H1 (cell line): ENCODE results near the gene THBD. TPM values are rescaled to one million over a fixed set of nuclear protein-coding genes. Genes with fewer than 3 reads are reported as not detected.

Source experiments
- RAD21 ChIP-seq, 2 experiments: IDR thresholded peaks in 1 of 2; conservative IDR thresholded peaks in 1 of 2; 2 replicates each; pipeline ENCODE4 v1.6.1; 2011; ENCODE audit warnings: low read depth in 2 of 2, low read length in 2 of 2, improper control_type of control experiment in 1 of 2, inconsistent platforms in 1 of 2, mild to moderate bottlenecking in 1 of 2, moderate library complexity in 1 of 2
- RBBP5 ChIP-seq: IDR thresholded peaks from 2 replicates; pipeline ENCODE4 v1.7.1; 2012; ENCODE audit warnings: low read depth, mild to moderate bottlenecking, inconsistent platforms, low read length, moderate library complexity, borderline replicate concordance
- RXRA ChIP-seq: IDR thresholded peaks from 2 replicates; pipeline ENCODE4 v1.6.1; 2011; ENCODE audit warnings: low read depth, mild to moderate bottlenecking, low read length, moderate library complexity; ENCODE audit not compliant: insufficient read depth
- polyA plus RNA-seq, 7 experiments: library from polyadenylated mRNA; depleted of rRNA in 3 of 7; stranded (reverse) in 5 of 7; unstranded in 2 of 7; fragments of >200 nt in 5 of 7; fragments of 200-250 nt in 2 of 7; gene quantifications; 1 replicate in 5 of 7; 2 replicates in 1 of 7; 4 replicates in 1 of 7; pipeline versions ENCODE4 v1.2.1 to v1.2.3, GENCODE V29; 2011 to 2013; ENCODE audit warnings: missing spikeins in 2 of 7, mixed read lengths in 2 of 7
- total RNA-seq: library from RNA; stranded (reverse); fragmentation: NEBNext Ultra II Directional; extraction: Animal tissue kit (Norgen Biotek cat#: 25700); gene quantifications from 2 replicates; pipeline ENCODE4 v1.2.1, GENCODE V29; 2021

The THBD gene
- total and polyA plus RNA-seq, 2 of the 8 experiments (the other 6 are each of a cell fraction or from before 2014, with no cell fraction given): 0.21 to 0.43 TPM

DNA sequence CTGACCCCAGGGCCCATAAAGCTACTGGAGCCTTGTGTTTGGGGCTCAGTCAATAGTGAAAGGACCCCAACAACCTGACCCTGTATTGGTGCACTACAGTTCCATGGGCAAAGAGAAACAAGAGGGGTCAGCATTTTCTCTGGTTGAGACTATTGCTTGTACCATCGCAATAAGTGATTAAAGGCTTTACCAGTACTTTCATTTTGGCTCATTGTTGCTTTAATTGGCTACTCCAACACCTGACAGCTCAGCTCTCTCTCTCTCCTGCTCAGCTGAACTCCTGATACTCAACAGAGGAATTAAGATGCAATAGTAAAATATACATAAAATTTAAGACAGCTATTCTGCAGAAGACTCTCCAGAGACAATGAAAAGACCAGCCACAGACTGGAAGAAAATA lies 18.8 kb upstream of the THBD start (continued):
- TF ChIP-seq RXRA: no peak
- TF ChIP-seq RAD21 (IDR thresholded peaks at IDR 0.05 in 1 of 2, conservative IDR thresholded peaks at IDR 0.05 in 1 of 2; ENCODE audit: low read depth in 2 of 2, low read length in 2 of 2): no peak
- TF ChIP-seq RBBP5: no peak
